Sigmoid colon (tissue), 7 donors: ENCODE data around the gene SYS1. TPM values are rescaled to one million over a fixed set of nuclear protein-coding genes. Genes with fewer than 3 reads are reported as not detected.

Experiments used
- DNase-seq: peaks from one replicate; pipeline ENCODE4 v3.0.0-alpha.2; 2019
- H3K27ac ChIP-seq, 4 donors: fragments of 200-600 bp; sonication (generic); one replicate each; pipeline ENCODE4 v1.5.1; 2016 to 2019; ENCODE audit warnings: mild to moderate bottlenecking in 1 of 4
- H3K27me3 ChIP-seq, 3 donors: fragments of 200-600 bp; sonication (generic); one replicate each; pipeline ENCODE4 v1.5.1; 2019; ENCODE audit warnings: mild to moderate bottlenecking in 1 of 3
- H3K36me3 ChIP-seq, 4 donors: fragments of 200-600 bp; sonication (generic); one replicate each; pipeline ENCODE4 v1.5.1; 2016 to 2019
- H3K4me1 ChIP-seq, 4 donors: fragments of 200-600 bp; sonication (generic); one replicate each; pipeline ENCODE4 v1.5.1; 2017 to 2019
- H3K4me3 ChIP-seq, 4 donors: fragments of 200-600 bp; sonication (generic); one replicate each; pipeline ENCODE4 v1.5.1; 2017 to 2019; ENCODE audit warnings: mild to moderate bottlenecking in 2 of 4, moderate library complexity in 1 of 4
- H3K9me3 ChIP-seq, 4 donors: fragments of 200-600 bp in 3 of 4; sonication (generic) in 3 of 4; one replicate each; pipeline versions ENCODE4 v1.5.1 to v1.6.1; 2013 to 2019
- CTCF ChIP-seq, 4 experiments: fragments of 450-650 bp in 3 of 4; fragments of 200-600 bp in 1 of 4; IDR thresholded peaks; one replicate each; pipeline ENCODE4 v1.5.1; 2016 to 2019; ENCODE audit warnings: antibody characterized with exemption in 4 of 4, mild to moderate bottlenecking in 3 of 4, moderate library complexity in 2 of 4
- EP300 ChIP-seq, 4 donors: sonication (generic); formaldehyde crosslinking; IDR thresholded peaks; one replicate each; pipeline ENCODE4 v1.6.1; 2017; ENCODE audit warnings: antibody characterized with exemption in 4 of 4
- POLR2A ChIP-seq, 2 donors: fragments of 450-650 bp; IDR thresholded peaks; one replicate each; pipeline ENCODE4 v1.6.1; 2016; ENCODE audit warnings: antibody characterized with exemption in 2 of 2, mild to moderate bottlenecking in 2 of 2, moderate library complexity in 2 of 2
- POLR2AphosphoS5 ChIP-seq, 4 donors: sonication (generic); formaldehyde crosslinking; IDR thresholded peaks; one replicate each; pipeline ENCODE4 v1.6.1; 2017; ENCODE audit warnings: antibody characterized with exemption in 4 of 4
- WGBS, 2 donors: extraction: QIAGEN DNeasy Blood & Tissue Kit; methylation state at CpG; one replicate each; pipeline ENCODE4 v1.1.7; 2013; 5-methylcytosine and 5-hydroxymethylcytosine counted together
- intact Hi-C: fragments of 100-400 bp; cut with DNase I; formaldehyde crosslinking; loops from one replicate; pipeline ENCODE4 v1.15.1; 2023
- polyA plus RNA-seq, 3 donors: library from polyadenylated mRNA; stranded (reverse); fragments of 200-250 nt; gene quantifications; one replicate each; pipeline ENCODE4 v1.2.3, GENCODE V29; 2013
- total RNA-seq, 4 donors: library from RNA; depleted of rRNA; stranded (reverse); fragments of >200 nt; gene quantifications; one replicate each; pipeline ENCODE4 v1.1.0, GENCODE V29; 2016
- donor health status: healthy with polysubstance abuse.
- donor health status: Bipolar disorder and iron deficiency.
- donor health status: healthy.

Gene SYS1
- total and polyA plus RNA-seq, 7 donors, result 14.4 to 58.7 (median 44.2) TPM

GRCh38 chr20:45407067-45407745 is 44.2 kb downstream of the SYS1 start:
- Histone ChIP-seq H3K36me3 (peaks cover 0 to 40% (median 21%) of the 10 kb centered on the region in 4 donors), H3K9me3 (no peaks in the 10 kb centered on the region), H3K4me1 (peaks cover 0 to 42% (median 25%) of the 10 kb centered on the region in 4 donors), H3K4me3 (peak overlapping the region; percentile 84 to 97 (median 92)), H3K27me3 (no peaks in the 10 kb centered on the region), H3K27ac (peak overlapping the region; percentile 94 to 99 (median 97))
- peak; percentile 89 for DNase-seq
- whole genome bisulfite sequencing, 2 donors, result 5 to 24% methylated on average over 30 of the region's 30 CpGs
- no peak for TF ChIP-seq CTCF (IDR thresholded peaks at IDR 0.05)
- TF ChIP-seq POLR2A (IDR thresholded peaks at IDR 0.05), result peak; percentile 67 to 85
- TF ChIP-seq EP300 (IDR thresholded peaks at IDR 0.05), result no peak
- peak; percentile 75 to 94 (median 88) for TF ChIP-seq POLR2AphosphoS5 (IDR thresholded peaks at IDR 0.05)
- intact Hi-C loops, result loop anchor here (2.0 to 10.0 kb wide), 4 partner anchors 34 to 442 kb away; partner anchors contain the start of genes STK4, SYS1 and TOMM34

GRCh38 chr20:45407783-45408645 is 45.1 kb downstream of the SYS1 start, which contains the start of gene DBNDD2:
DBNDD2 (plus strand) TSS chr20:45408289; CDS start chr20:45408468, 179 bp downstream.
- 40 to 81% methylated on average over 21 of the region's 21 CpGs for WGBS, 2 donors
- DNase-seq, result no peak
- H3K36me3 ChIP-seq, result peaks cover 0 to 42% (median 21%) of the 10 kb centered on the region in 4 donors
- H3K9me3 ChIP-seq, result no peaks in the 10 kb centered on the region
- TF ChIP-seq CTCF (IDR thresholded peaks at IDR 0.05) (no peak), POLR2AphosphoS5 (IDR thresholded peaks at IDR 0.05) (peak in 2 of 4 donors; percentile 27 to 59)
- no peaks in the 10 kb centered on the region for H3K27me3 ChIP-seq
- intact Hi-C loops, result loop anchor here (2.0 to 10.0 kb wide), 4 partner anchors 35 to 443 kb away; partner anchors contain the start of genes STK4, SYS1 and TOMM34
- peaks cover 0 to 42% (median 25%) of the 10 kb centered on the region in 4 donors for H3K4me1 ChIP-seq
- H3K27ac ChIP-seq, result peak within 1 kb of the TSS; percentile 94 to 99 (median 97)
- peak within 1 kb of the TSS; percentile 84 to 97 (median 92) for H3K4me3 ChIP-seq

- TF ChIP-seq EP300 (IDR thresholded peaks at IDR 0.05) (no peak), POLR2A (IDR thresholded peaks at IDR 0.05) (no peak), CTCF (IDR thresholded peaks at IDR 0.05) (no peak), POLR2AphosphoS5 (IDR thresholded peaks at IDR 0.05) (no peak)
- H3K4me3 ChIP-seq, result peak overlapping the region in 3 of 4 donors; percentile 84 to 93 (median 92)
Observed at GRCh38 chr20:45408646-45409213, 45.8 kb downstream of the SYS1 start.

GRCh38 chr20:45409521-45410272 is 46.7 kb downstream of the SYS1 start:
- Histone ChIP-seq H3K36me3 (peaks cover 0 to 42% (median 21%) of the 10 kb centered on the region in 4 donors), H3K27ac (peak overlapping the region in 3 of 4 donors; percentile 20 to 97 (median 97)), H3K9me3 (no peaks in the 10 kb centered on the region), H3K4me3 (no peak overlapping the region), H3K4me1 (peaks cover 0 to 42% (median 25%) of the 10 kb centered on the region in 4 donors), H3K27me3 (no peaks in the 10 kb centered on the region)
- TF ChIP-seq EP300 (IDR thresholded peaks at IDR 0.05), result no peak
- TF ChIP-seq POLR2A (IDR thresholded peaks at IDR 0.05), result no peak
- no peak for TF ChIP-seq POLR2AphosphoS5 (IDR thresholded peaks at IDR 0.05)
- no peak for TF ChIP-seq CTCF (IDR thresholded peaks at IDR 0.05)
- DNase-seq, result no peak
- intact Hi-C loops, result loop anchor here (10.0 kb wide), 1 partner anchor 445 kb away; the partner anchor contains the start of genes STK4 and TOMM34
- 82 to 95% methylated on average over 7 of the region's 7 CpGs for WGBS, 2 donors

More at GRCh38 chr20:45408646-45409213, 45.8 kb downstream of the SYS1 start:
- Histone ChIP-seq H3K27me3 (no peaks in the 10 kb centered on the region), H3K36me3 (peaks cover 0 to 42% (median 21%) of the 10 kb centered on the region in 4 donors), H3K27ac (peak overlapping the region; percentile 94 to 99 (median 97)), H3K9me3 (no peaks in the 10 kb centered on the region), H3K4me1 (peaks cover 0 to 42% (median 25%) of the 10 kb centered on the region in 4 donors)
- intact Hi-C loops, result loop anchor here (10.0 kb wide), 1 partner anchor 444 kb away; the partner anchor contains the start of genes STK4 and TOMM34
- WGBS, 2 donors, result 56 to 67% methylated on average over 7 of the region's 7 CpGs
- no peak for DNase-seq
